ENCODE data around the gene CAPRIN2. TPM values are rescaled to one million over a fixed set of nuclear protein-coding genes. Genes with fewer than 3 reads are reported as not detected.

CAPRIN2 gene
- total RNA-seq, 8 experiments from 2014 or later = 13.4 to 40.1 (median 29.2) TPM

DNA sequence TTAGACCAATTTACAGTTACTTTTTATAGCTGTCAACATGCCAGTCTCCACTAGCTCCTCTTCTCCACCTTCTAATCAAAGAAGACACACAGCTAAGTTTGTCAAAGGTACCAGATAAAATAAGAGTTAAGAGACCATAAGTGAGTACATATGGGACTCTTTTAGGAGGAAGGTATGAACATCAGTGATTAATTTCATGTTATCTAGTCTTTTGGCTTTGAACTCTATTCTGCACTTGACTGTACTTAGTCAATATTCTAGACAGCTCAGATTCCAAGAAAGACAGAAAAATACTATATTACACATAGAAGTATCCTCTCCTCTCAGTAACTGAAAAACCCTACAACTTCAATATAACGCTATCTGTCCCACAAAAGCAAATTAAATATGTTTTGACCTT lies 28.1 kb downstream of the CAPRIN2 start:
- in situ Hi-C loops (cut with MboI; ENCODE audit: low pct_unique_long_range_greater_than_20kb in 2 of 9, low sequenced_read_pairs in 9 of 9, unreplicated experiment in 9 of 9) = no loop called here
- ATAC-seq (replicated peaks in 6 of 8) = no peak
- Histone ChIP-seq H3K27ac (no peak overlapping the region), H3K4me3 (no peak overlapping the region), H3K4me1 (replicated peaks in 1 of 2) (no peaks in the 10 kb centered on the region)
- WGBS, 10 experiments = 88 to 100% (median 100%) methylated on average over 1 of the region's 1 CpG; no CpG with 5 or more reads in 4 of the 10 experiments

DNA sequence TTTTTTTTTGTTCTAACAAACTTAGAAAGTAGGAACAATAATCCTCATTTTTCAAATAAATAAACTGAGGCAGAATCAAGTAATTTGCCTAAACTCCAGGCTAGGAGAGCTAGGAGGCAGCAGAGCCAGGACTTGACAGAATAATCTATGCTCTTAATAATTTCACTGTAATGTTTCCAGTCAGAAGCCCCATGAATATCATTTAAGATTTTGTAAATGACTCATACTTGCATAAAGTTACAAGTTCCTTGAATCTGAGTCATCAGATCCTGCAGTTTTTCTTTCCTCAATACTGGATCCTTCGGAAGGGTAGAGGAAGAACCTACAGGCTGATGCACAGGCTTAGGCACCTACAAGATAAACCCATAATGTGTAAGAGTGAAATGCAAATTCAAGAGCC lies 29.0 kb downstream of the CAPRIN2 start:
- peak in 3 of 8 experiments; percentile 98 to 99 (median 99) for ATAC-seq (replicated peaks in 6 of 8)
- in situ Hi-C loops (cut with MboI; ENCODE audit: low pct_unique_long_range_greater_than_20kb in 2 of 9, low sequenced_read_pairs in 9 of 9, unreplicated experiment in 9 of 9) = no loop called here
- Histone ChIP-seq H3K4me1 (replicated peaks in 1 of 2) (no peaks in the 10 kb centered on the region), H3K27ac (no peak overlapping the region), H3K4me3 (no peak overlapping the region)
- 0 to 100% (median 36%) methylated on average over 1 of the region's 1 CpG; no CpG with 5 or more reads in 4 of the 10 experiments for WGBS, 10 experiments

DNA sequence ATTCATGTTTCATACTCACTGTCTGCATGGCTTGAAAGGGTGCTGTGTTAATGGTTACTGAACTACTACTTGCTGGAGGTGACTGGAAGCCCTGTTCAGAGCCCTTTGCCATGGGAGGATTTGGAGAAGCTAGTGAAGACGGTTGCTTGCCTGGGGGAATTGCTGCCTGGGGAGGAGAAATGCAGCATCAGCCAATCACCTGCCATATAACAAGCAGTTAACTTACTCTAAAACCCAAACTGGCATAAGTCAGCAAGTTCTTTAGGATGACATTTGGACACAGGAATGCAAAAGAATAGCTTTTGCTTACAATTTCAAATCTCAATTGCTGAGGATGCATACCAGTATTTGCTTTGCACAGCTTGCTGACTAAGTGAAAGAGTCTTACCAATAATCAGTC lies 35.7 kb downstream of the CAPRIN2 start:
- no peak overlapping the region for H3K4me3 ChIP-seq
- ATAC-seq (replicated peaks in 6 of 8) = peak in 3 of 8 experiments; percentile 51 to 96 (median 93)
- in situ Hi-C loops (cut with MboI; ENCODE audit: low pct_unique_long_range_greater_than_20kb in 2 of 9, low sequenced_read_pairs in 9 of 9, unreplicated experiment in 9 of 9) = no loop called here
- no peaks in the 10 kb centered on the region for H3K4me1 ChIP-seq (replicated peaks in 1 of 2)
- H3K27ac ChIP-seq = no peak overlapping the region
- WGBS, 10 experiments = 0 to 62% (median 60%) methylated on average over 1 of the region's 1 CpG; no CpG with 5 or more reads in 7 of the 10 experiments

DNA sequence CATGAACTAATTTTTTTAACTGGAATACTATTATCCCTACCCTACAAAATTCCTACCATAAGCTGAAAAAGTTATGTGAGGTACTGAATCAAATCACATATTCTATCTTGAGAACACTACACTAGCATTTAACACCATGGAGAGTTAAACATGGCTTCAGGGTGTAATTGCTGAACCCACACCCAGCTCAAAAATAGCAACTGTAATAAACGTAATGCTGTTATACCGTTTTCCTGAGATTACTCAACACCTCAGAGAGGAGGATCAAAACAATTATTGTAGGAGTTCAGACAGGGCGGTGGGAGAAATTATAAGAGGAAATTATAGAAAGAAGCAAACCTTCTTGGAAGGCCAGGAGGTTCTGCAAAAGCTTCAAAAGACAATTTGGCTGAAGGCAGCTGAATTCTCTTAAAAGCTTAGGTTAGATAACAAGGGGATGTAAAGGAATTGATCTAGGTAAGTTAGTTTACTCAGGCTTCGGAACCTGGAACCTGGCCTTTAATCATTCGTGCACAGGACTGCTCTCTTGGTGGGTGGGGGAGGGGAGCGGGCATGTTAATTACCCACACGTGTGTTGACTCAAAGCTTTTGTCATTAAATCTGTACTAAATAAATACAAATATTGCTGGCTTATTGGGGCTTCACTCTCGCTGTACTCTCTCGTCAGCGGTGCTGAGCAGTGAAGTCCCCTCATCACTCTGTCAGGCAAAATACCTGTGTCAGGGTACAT lies 47.0 kb downstream of the CAPRIN2 start:
- peak in 3 of 8 experiments; percentile 71 to 89 (median 73) for ATAC-seq (replicated peaks in 6 of 8)

GRCh38 chr12:30706476-30706875 lies 48.3 kb downstream of the CAPRIN2 start:
- in situ Hi-C loops (cut with MboI; ENCODE audit: low pct_unique_long_range_greater_than_20kb in 2 of 9, low sequenced_read_pairs in 9 of 9, unreplicated experiment in 9 of 9) = no loop called here
- WGBS, 10 experiments = 70 to 100% (median 93%) methylated on average over 1 to 2 of the region's 2 CpGs; no CpG with 5 or more reads in 1 of the 10 experiments
- no peak for ATAC-seq (replicated peaks in 6 of 8)

More for the DNA sequence above, 47.0 kb downstream of the CAPRIN2 start:
- Histone ChIP-seq H3K4me3 (no peak overlapping the region), H3K4me1 (replicated peaks in 1 of 2) (no peaks in the 10 kb centered on the region), H3K27ac (no peak overlapping the region)
- in situ Hi-C loops (cut with MboI; ENCODE audit: low pct_unique_long_range_greater_than_20kb in 2 of 9, low sequenced_read_pairs in 9 of 9, unreplicated experiment in 9 of 9) = no loop called here
- WGBS, 10 experiments = 0 to 100% (median 84%) methylated on average over 1 to 7 of the region's 10 CpGs; no CpG with 5 or more reads in 2 of the 10 experiments

GRCh38 chr12:30701056-30701455 lies 53.7 kb downstream of the CAPRIN2 start:
- H3K27ac ChIP-seq = no peak overlapping the region
- in situ Hi-C loops (cut with MboI; ENCODE audit: low pct_unique_long_range_greater_than_20kb in 2 of 9, low sequenced_read_pairs in 9 of 9, unreplicated experiment in 9 of 9) = no loop called here

More at GRCh38 chr12:30706476-30706875, 48.3 kb downstream of the CAPRIN2 start:
- H3K4me3 ChIP-seq = no peak overlapping the region
- no peak overlapping the region for H3K27ac ChIP-seq
- no peaks in the 10 kb centered on the region for H3K4me1 ChIP-seq (replicated peaks in 1 of 2)

GRCh38 chr12:30700216-30700900 lies 54.4 kb downstream of the CAPRIN2 start:
- Histone ChIP-seq H3K27ac (no peak overlapping the region), H3K4me1 (replicated peaks in 1 of 2) (peaks cover 5 to 6% of the 10 kb centered on the region in 2 donors), H3K4me3 (no peak overlapping the region)
- no peak for ATAC-seq (replicated peaks in 6 of 8)
- in situ Hi-C loops (cut with MboI; ENCODE audit: low pct_unique_long_range_greater_than_20kb in 2 of 9, low sequenced_read_pairs in 9 of 9, unreplicated experiment in 9 of 9) = no loop called here
- WGBS, 10 experiments = 56 to 93% (median 78%) methylated on average over 3 to 6 of the region's 6 CpGs

More at GRCh38 chr12:30701056-30701455, 53.7 kb downstream of the CAPRIN2 start:
- Histone ChIP-seq H3K4me1 (replicated peaks in 1 of 2) (peaks cover 5% of the 10 kb centered on the region in 2 donors), H3K4me3 (no peak overlapping the region)
- ATAC-seq (replicated peaks in 6 of 8) = no peak

GRCh38 chr12:30698346-30698745 lies 56.4 kb downstream of the CAPRIN2 start:
- ATAC-seq (replicated peaks in 6 of 8) = no peak
- WGBS, 10 experiments = 57 to 93% (median 73%) methylated on average over 1 to 12 of the region's 12 CpGs
- Histone ChIP-seq H3K4me3 (no peak overlapping the region), H3K27ac (no peak overlapping the region), H3K4me1 (replicated peaks in 1 of 2) (peaks cover 13 to 18% of the 10 kb centered on the region in 2 donors)
- in situ Hi-C loops (cut with MboI; ENCODE audit: low pct_unique_long_range_greater_than_20kb in 2 of 9, low sequenced_read_pairs in 9 of 9, unreplicated experiment in 9 of 9) = no loop called here

DNA sequence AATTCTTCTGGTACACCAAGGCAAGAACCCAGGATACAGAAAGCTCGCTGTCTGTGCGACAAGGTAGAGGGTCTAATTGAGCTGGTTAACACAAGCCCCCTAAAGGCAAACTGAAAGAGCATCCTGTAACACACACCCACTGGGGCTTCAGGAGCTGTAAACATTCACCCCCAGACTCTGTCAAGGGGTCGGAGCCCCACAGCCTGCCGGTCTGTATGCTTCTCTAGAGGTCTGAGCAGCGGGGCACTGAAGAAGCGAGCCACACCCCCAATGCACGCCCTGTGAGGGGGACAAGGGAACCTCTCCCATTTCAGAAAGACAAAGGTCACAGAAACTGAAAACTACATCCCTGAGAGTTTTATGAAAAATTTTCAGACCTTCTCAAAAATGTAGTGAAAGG lies 57.8 kb downstream of the CAPRIN2 start:
- WGBS, 10 experiments = 61 to 100% (median 93%) methylated on average over 1 to 7 of the region's 7 CpGs; no CpG with 5 or more reads in 4 of the 10 experiments
- in situ Hi-C loops (cut with MboI; ENCODE audit: low pct_unique_long_range_greater_than_20kb in 2 of 9, low sequenced_read_pairs in 9 of 9, unreplicated experiment in 9 of 9) = no loop called here

GRCh38 chr12:30696486-30696885 lies 58.3 kb downstream of the CAPRIN2 start:
- in situ Hi-C loops (cut with MboI; ENCODE audit: low pct_unique_long_range_greater_than_20kb in 2 of 9, low sequenced_read_pairs in 9 of 9, unreplicated experiment in 9 of 9) = no loop called here

More for the DNA sequence above, 57.8 kb downstream of the CAPRIN2 start:
- Histone ChIP-seq H3K4me3 (no peak overlapping the region), H3K27ac (no peak overlapping the region), H3K4me1 (replicated peaks in 1 of 2) (peaks cover 13 to 24% of the 10 kb centered on the region in 2 donors)
- no peak for ATAC-seq (replicated peaks in 6 of 8)

DNA sequence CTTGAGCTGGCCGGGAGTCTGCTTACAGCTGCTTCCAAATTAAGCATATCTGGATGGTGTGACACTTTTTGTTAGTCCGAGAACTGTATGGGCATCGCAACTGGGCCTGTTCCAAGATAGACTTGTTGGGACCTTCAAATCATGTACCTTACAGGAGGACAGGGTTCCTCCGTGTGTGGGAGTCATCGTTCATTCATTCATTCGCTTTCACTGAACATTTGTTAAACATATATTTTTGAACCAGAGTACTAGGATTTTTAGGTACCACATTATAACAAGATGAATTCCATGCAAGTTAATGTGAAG lies 58.7 kb downstream of the CAPRIN2 start:
- ATAC-seq (replicated peaks in 6 of 8) = peak in 3 of 8 experiments; percentile 4 to 12 (median 7)
- in situ Hi-C loops (cut with MboI; ENCODE audit: low pct_unique_long_range_greater_than_20kb in 2 of 9, low sequenced_read_pairs in 9 of 9, unreplicated experiment in 9 of 9) = no loop called here
- H3K4me3 ChIP-seq = peak overlapping the region; percentile 88 to 98 (median 91)
- H3K4me1 ChIP-seq (replicated peaks in 1 of 2) = peaks cover 13 to 24% of the 10 kb centered on the region in 2 donors
- no peak overlapping the region for H3K27ac ChIP-seq
- 11 to 52% (median 35%) methylated on average over 1 to 6 of the region's 6 CpGs; no CpG with 5 or more reads in 2 of the 10 experiments for WGBS, 10 experiments

More at GRCh38 chr12:30696486-30696885, 58.3 kb downstream of the CAPRIN2 start:
- no peak for ATAC-seq (replicated peaks in 6 of 8)
- 63 to 100% (median 86%) methylated on average over 1 to 9 of the region's 14 CpGs; no CpG with 5 or more reads in 1 of the 10 experiments for WGBS, 10 experiments
- Histone ChIP-seq H3K27ac (no peak overlapping the region), H3K4me3 (peak overlapping the region in 1 of 5 donors; percentile 89), H3K4me1 (replicated peaks in 1 of 2) (peaks cover 13 to 24% of the 10 kb centered on the region in 2 donors)

GRCh38 chr12:30695199-30696102 lies 59.3 kb downstream of the CAPRIN2 start, which contains the start of gene IPO8:
Gene IPO8, minus strand, starts transcription at chr12:30695869. Its CDS starts 222 bp downstream, at chr12:30695647.
- Histone ChIP-seq H3K4me3 (peak within 1 kb of the TSS; percentile 88 to 98 (median 91)), H3K4me1 (replicated peaks in 1 of 2) (peaks cover 13 to 24% of the 10 kb centered on the region in 2 donors), H3K27ac (peak within 1 kb of the TSS in 1 of 2 donors; percentile 17)
- 0% methylated on average over 1 to 28 of the region's 71 CpGs; no CpG with 5 or more reads in 2 of the 10 experiments for WGBS, 10 experiments
- in situ Hi-C loops (cut with MboI; ENCODE audit: low pct_unique_long_range_greater_than_20kb in 2 of 9, low sequenced_read_pairs in 9 of 9, unreplicated experiment in 9 of 9) = no loop called here
- peak; percentile 65 to 92 (median 86) for ATAC-seq (replicated peaks in 6 of 8)
